Measurements from ENCODE around the gene TAGAP. TPM values are rescaled to one million over a fixed set of nuclear protein-coding genes. Genes with fewer than 3 reads are reported as not detected.

Gene TAGAP
- total and polyA plus RNA-seq, 4 experiments from 2014 or later = 160 to 276 (median 188) TPM

DNA sequence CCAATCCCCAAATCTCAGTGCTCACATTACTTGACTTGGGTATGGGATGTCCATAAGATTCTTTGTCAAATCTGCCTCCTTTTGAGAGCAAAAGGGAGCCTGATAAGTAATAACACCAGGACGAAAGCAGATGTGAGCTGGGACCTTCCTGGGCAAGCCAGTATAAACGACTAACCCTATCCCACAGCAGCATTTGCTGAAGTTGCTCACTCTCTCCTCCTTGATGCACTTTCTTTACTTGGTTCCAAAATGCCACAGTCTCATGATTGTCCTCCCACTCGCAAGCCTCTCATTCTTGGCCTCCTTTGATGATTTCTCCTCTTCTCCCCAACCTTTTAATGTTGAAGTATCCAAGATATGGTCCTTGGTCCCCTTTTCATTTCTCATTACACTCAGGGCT lies 44.7 kb upstream of the TAGAP start:
- no peak overlapping the region for H3K4me3 Mint-ChIP-seq
- H3K27me3 Mint-ChIP-seq = no peaks in the 10 kb centered on the region
- ChIA-PET CTCF (ENCODE audit: partially characterized antibody) (interaction anchor here (0.9 to 1.5 kb wide), 3 partner anchors 12 to 25 kb away, joined by 3 to 4 read pairs (median 3); no protein-coding TSS in a partner anchor), POLR2A (ENCODE audit: partially characterized antibody) (interaction anchor here (1.1 to 2.5 kb wide), 4 partner anchors 9 to 45 kb away, joined by 4 to 9 read pairs (median 6); partner anchors contain the start of gene TAGAP)
- peak overlapping the region in 2 of 7 donors; percentile 4 to 49 for H3K27ac Mint-ChIP-seq
- H3K4me1 Mint-ChIP-seq = peaks cover 6 to 11% (median 9%) of the 10 kb centered on the region in 4 donors
- DNase-seq = no peak
- no peaks in the 10 kb centered on the region for H3K36me3 Mint-ChIP-seq
- Histone ChIP-seq H3K27ac (ENCODE audit: low read depth, low read length) (no peak overlapping the region), H3K4me3 (ENCODE audit: low read length in 2 of 2) (no peak overlapping the region), H3K27me3 (ENCODE audit: insufficient read depth, low read length) (no peaks in the 10 kb centered on the region), H3K36me3 (ENCODE audit: insufficient read depth, low read length) (no peaks in the 10 kb centered on the region), H3K4me1 (ENCODE audit: insufficient read depth, low read length) (peaks cover 11% of the 10 kb centered on the region), H3K9me3 (ENCODE audit: control insufficient read depth in 1 of 2, low read length in 2 of 2) (no peaks in the 10 kb centered on the region)
- H3K9me3 Mint-ChIP-seq = no peaks in the 10 kb centered on the region
- intact Hi-C loops (cut with micrococcal nuclease) = no loop called here

GRCh38 chr6:159086033-159086618 lies 41.3 kb upstream of the TAGAP start:
- no peaks in the 10 kb centered on the region for H3K9me3 Mint-ChIP-seq
- H3K4me3 Mint-ChIP-seq = no peak overlapping the region
- no peak overlapping the region for H3K27ac ChIP-seq (ENCODE audit: low read depth, low read length)
- H3K36me3 ChIP-seq (ENCODE audit: insufficient read depth, low read length) = no peaks in the 10 kb centered on the region
- H3K27ac Mint-ChIP-seq = no peak overlapping the region
- intact Hi-C loops (cut with micrococcal nuclease) = no loop called here
- no peak overlapping the region for H3K4me3 ChIP-seq (ENCODE audit: low read length in 2 of 2)
- no peaks in the 10 kb centered on the region for H3K9me3 ChIP-seq (ENCODE audit: control insufficient read depth in 1 of 2, low read length in 2 of 2)
- H3K27me3 Mint-ChIP-seq = no peaks in the 10 kb centered on the region
- ChIA-PET POLR2A (ENCODE audit: partially characterized antibody) (interaction anchor here (0.8 to 1.2 kb wide), 2 partner anchors 24 to 41 kb away, joined by 3 to 5 read pairs; partner anchors contain the start of gene TAGAP), CTCF (ENCODE audit: partially characterized antibody) (interaction anchor here (1.0 to 1.4 kb wide), 2 partner anchors 18 to 44 kb away, joined by 3 to 5 read pairs; no protein-coding TSS in a partner anchor)
- DNase-seq = no peak
- H3K4me1 ChIP-seq (ENCODE audit: insufficient read depth, low read length) = no peaks in the 10 kb centered on the region
- H3K27me3 ChIP-seq (ENCODE audit: insufficient read depth, low read length) = no peaks in the 10 kb centered on the region
- H3K36me3 Mint-ChIP-seq = no peaks in the 10 kb centered on the region
- H3K4me1 Mint-ChIP-seq = no peaks in the 10 kb centered on the region

DNA sequence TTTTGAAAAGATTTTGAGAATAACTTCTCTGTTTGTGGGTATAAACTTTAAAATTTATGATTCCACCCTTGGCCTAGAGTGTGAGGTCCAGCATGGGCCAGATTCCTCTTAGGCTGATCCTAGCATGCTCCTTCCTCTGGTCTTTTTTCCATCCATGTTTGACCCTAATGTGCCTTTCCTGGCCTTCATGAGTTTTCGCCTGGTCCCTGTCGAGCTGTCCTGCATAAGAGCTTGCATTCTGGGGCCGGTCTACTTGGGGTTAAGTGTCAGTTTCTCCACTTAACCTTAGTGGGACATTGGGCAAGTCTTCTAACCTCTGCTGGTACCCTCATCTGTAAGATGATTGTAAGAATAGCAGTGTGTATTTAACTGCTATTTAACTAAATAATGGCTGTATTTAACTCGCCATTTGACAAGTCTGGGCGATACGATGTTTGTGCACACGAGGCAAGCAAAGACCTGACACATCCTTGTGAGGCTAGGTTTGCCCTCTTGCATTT lies 40.7 kb upstream of the TAGAP start:
- intact Hi-C loops (cut with micrococcal nuclease) = no loop called here
- H3K36me3 Mint-ChIP-seq = no peaks in the 10 kb centered on the region
- no peaks in the 10 kb centered on the region for H3K27me3 ChIP-seq (ENCODE audit: insufficient read depth, low read length)
- CTCF ChIA-PET (ENCODE audit: partially characterized antibody) = interaction anchor here (1.0 to 1.4 kb wide), 2 partner anchors 18 to 43 kb away, joined by 3 to 5 read pairs; no protein-coding TSS in a partner anchor
- H3K4me3 ChIP-seq (ENCODE audit: low read length in 2 of 2) = no peak overlapping the region
- no peaks in the 10 kb centered on the region for H3K9me3 ChIP-seq (ENCODE audit: control insufficient read depth in 1 of 2, low read length in 2 of 2)
- H3K4me3 Mint-ChIP-seq = no peak overlapping the region
- DNase-seq = no peak
- peaks cover 0 to 3% (median under 1%) of the 10 kb centered on the region in 4 donors for H3K4me1 Mint-ChIP-seq
- no peak overlapping the region for H3K27ac Mint-ChIP-seq
- H3K27me3 Mint-ChIP-seq = no peaks in the 10 kb centered on the region
- H3K9me3 Mint-ChIP-seq = no peaks in the 10 kb centered on the region
- H3K4me1 ChIP-seq (ENCODE audit: insufficient read depth, low read length) = peaks cover 3% of the 10 kb centered on the region
- H3K36me3 ChIP-seq (ENCODE audit: insufficient read depth, low read length) = no peaks in the 10 kb centered on the region
- H3K27ac ChIP-seq (ENCODE audit: low read depth, low read length) = no peak overlapping the region
- POLR2A ChIA-PET (ENCODE audit: partially characterized antibody) = interaction anchor here (0.8 to 1.2 kb wide), 2 partner anchors 23 to 40 kb away, joined by 3 to 5 read pairs; partner anchors contain the start of gene TAGAP

GRCh38 chr6:159084493-159085091 lies 39.8 kb upstream of the TAGAP start:
- POLR2A ChIA-PET (ENCODE audit: partially characterized antibody) = no interaction called here
- DNase-seq = no peak
- no peaks in the 10 kb centered on the region for H3K36me3 Mint-ChIP-seq

GRCh38 chr6:159083146-159083545 lies 38.4 kb upstream of the TAGAP start:
- Mint-ChIP-seq H3K4me3 (no peak overlapping the region), H3K4me1 (peaks cover 6 to 18% (median 11%) of the 10 kb centered on the region in 4 donors), H3K9me3 (no peaks in the 10 kb centered on the region), H3K27ac (no peak overlapping the region), H3K36me3 (no peaks in the 10 kb centered on the region), H3K27me3 (no peaks in the 10 kb centered on the region)
- H3K27me3 ChIP-seq (ENCODE audit: insufficient read depth, low read length) = no peaks in the 10 kb centered on the region
- H3K4me1 ChIP-seq (ENCODE audit: insufficient read depth, low read length) = peaks cover 11% of the 10 kb centered on the region
- ChIA-PET POLR2A (ENCODE audit: partially characterized antibody) (interaction anchor here (1.2 kb wide), 1 partner anchor 12 kb away, joined by 4 read pairs; no protein-coding TSS in a partner anchor), CTCF (ENCODE audit: partially characterized antibody) (interaction anchor here (0.6 to 1.3 kb wide), 4 partner anchors 10 to 871 kb away, joined by 3 to 4 read pairs (median 3); no protein-coding TSS in a partner anchor)
- H3K27ac ChIP-seq (ENCODE audit: low read depth, low read length) = no peak overlapping the region
- no peaks in the 10 kb centered on the region for H3K9me3 ChIP-seq (ENCODE audit: control insufficient read depth in 1 of 2, low read length in 2 of 2)
- intact Hi-C loops (cut with micrococcal nuclease) = no loop called here
- H3K36me3 ChIP-seq (ENCODE audit: insufficient read depth, low read length) = no peaks in the 10 kb centered on the region
- no peak overlapping the region for H3K4me3 ChIP-seq (ENCODE audit: low read length in 2 of 2)
- DNase-seq = no peak

More at GRCh38 chr6:159084493-159085091, 39.8 kb upstream of the TAGAP start:
- intact Hi-C loops (cut with micrococcal nuclease) = no loop called here
- no peaks in the 10 kb centered on the region for H3K27me3 Mint-ChIP-seq
- Histone ChIP-seq H3K27me3 (ENCODE audit: insufficient read depth, low read length) (no peaks in the 10 kb centered on the region), H3K9me3 (ENCODE audit: control insufficient read depth in 1 of 2, low read length in 2 of 2) (no peaks in the 10 kb centered on the region), H3K27ac (ENCODE audit: low read depth, low read length) (no peak overlapping the region), H3K4me1 (ENCODE audit: insufficient read depth, low read length) (peaks cover 11% of the 10 kb centered on the region), H3K4me3 (ENCODE audit: low read length in 2 of 2) (no peak overlapping the region), H3K36me3 (ENCODE audit: insufficient read depth, low read length) (no peaks in the 10 kb centered on the region)
- no peak overlapping the region for H3K4me3 Mint-ChIP-seq
- H3K9me3 Mint-ChIP-seq = no peaks in the 10 kb centered on the region
- CTCF ChIA-PET (ENCODE audit: partially characterized antibody) = no interaction called here
- peaks cover 3 to 11% (median 5%) of the 10 kb centered on the region in 4 donors for H3K4me1 Mint-ChIP-seq
- no peak overlapping the region for H3K27ac Mint-ChIP-seq

- ChIA-PET CTCF (ENCODE audit: partially characterized antibody) (interaction anchor here (1.0 to 1.3 kb wide), 3 partner anchors 11 to 52 kb away, joined by 3 to 4 read pairs (median 3); no protein-coding TSS in a partner anchor), POLR2A (ENCODE audit: partially characterized antibody) (no interaction called here)
- peaks cover 11 to 26% (median 17%) of the 10 kb centered on the region in 4 donors for H3K4me1 Mint-ChIP-seq
- Histone ChIP-seq H3K4me1 (ENCODE audit: insufficient read depth, low read length) (peaks cover 15% of the 10 kb centered on the region), H3K9me3 (ENCODE audit: control insufficient read depth in 1 of 2, low read length in 2 of 2) (no peaks in the 10 kb centered on the region), H3K4me3 (ENCODE audit: low read length in 2 of 2) (no peak overlapping the region), H3K27ac (ENCODE audit: low read depth, low read length) (no peak overlapping the region), H3K36me3 (ENCODE audit: insufficient read depth, low read length) (no peaks in the 10 kb centered on the region), H3K27me3 (ENCODE audit: insufficient read depth, low read length) (no peaks in the 10 kb centered on the region)
- DNase-seq = no peak
- H3K27me3 Mint-ChIP-seq = no peaks in the 10 kb centered on the region
- H3K4me3 Mint-ChIP-seq = no peak overlapping the region
- intact Hi-C loops (cut with micrococcal nuclease) = no loop called here
- no peaks in the 10 kb centered on the region for H3K36me3 Mint-ChIP-seq
- H3K9me3 Mint-ChIP-seq = no peaks in the 10 kb centered on the region
- no peak overlapping the region for H3K27ac Mint-ChIP-seq
These were observed 37.4 kb upstream of the TAGAP start for GRCh38 chr6:159082039-159082815.

Measured in CD4-positive, alpha-beta memory T cell (primary cell).